BLaER1 (cell line): Measurements from ENCODE around the gene PCSK9.

Source experiments
- H3K27ac ChIP-seq: shearing (Covaris generic); formaldehyde crosslinking; 2 replicates; pipeline ENCODE4 v1.8.1; 2022
- H3K27me3 ChIP-seq: shearing (Covaris generic); formaldehyde crosslinking; 2 replicates; pipeline ENCODE4 v1.8.1; 2022
- H3K36me3 ChIP-seq: shearing (Covaris generic); formaldehyde crosslinking; 2 replicates; pipeline ENCODE4 v1.8.1; 2022
- H3K4me1 ChIP-seq: shearing (Covaris generic); formaldehyde crosslinking; 2 replicates; pipeline ENCODE4 v1.8.1; 2022
- H3K4me2 ChIP-seq: shearing (Covaris generic); formaldehyde crosslinking; 2 replicates; pipeline ENCODE4 v1.8.1; 2022
- H3K4me3 ChIP-seq: shearing (Covaris generic); formaldehyde crosslinking; 2 replicates; pipeline ENCODE4 v1.8.1; 2022
- H3K9ac ChIP-seq: shearing (Covaris generic); formaldehyde crosslinking; 2 replicates; pipeline ENCODE4 v1.8.1; 2022
- H3K9me3 ChIP-seq: shearing (Covaris generic); formaldehyde crosslinking; 2 replicates; pipeline ENCODE4 v1.8.1; 2022
- H4K20me1 ChIP-seq: shearing (Covaris generic); formaldehyde crosslinking; 2 replicates; pipeline ENCODE4 v1.8.1; 2022
- Cebpa-rat ChIP-seq: shearing (Covaris generic); IDR thresholded peaks from 2 replicates; pipeline ENCODE4 v1.8.1; 2022

Gene PCSK9

DNA sequence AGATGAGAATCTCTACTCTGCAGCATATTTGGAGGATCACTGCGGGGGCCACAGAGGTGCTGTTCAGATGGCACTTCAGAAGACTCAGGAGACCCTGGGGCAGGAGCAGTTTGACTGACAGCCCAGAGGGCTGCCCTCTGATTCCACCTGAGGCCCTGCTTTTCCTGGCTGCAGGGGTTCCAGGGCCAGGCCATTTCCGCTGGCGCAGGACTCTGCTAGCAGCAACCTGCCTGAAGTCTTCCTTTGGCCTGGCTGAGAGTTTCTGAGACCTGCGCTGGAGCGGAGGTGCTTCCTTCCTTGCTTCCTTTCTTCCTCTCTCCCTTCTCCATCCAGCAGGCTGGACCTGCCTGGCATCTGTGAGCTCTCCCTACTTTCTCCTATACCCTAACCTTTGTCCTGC, 11.8 kb downstream of the PCSK9 start:
- Histone ChIP-seq H3K4me3 (no peak overlapping the region), H3K9me3 (no peaks in the 10 kb centered on the region), H3K27ac (no peak overlapping the region), H3K27me3 (no peaks in the 10 kb centered on the region), H4K20me1 (no peaks in the 10 kb centered on the region), H3K9ac (no peak overlapping the region), H3K4me1 (0 out of 2 replicates have a peak, but pooled peaks cover 6% of the 10 kb centered on the region), H3K36me3 (no peaks in the 10 kb centered on the region), H3K4me2 (no peak overlapping the region)
- no peak for TF ChIP-seq Cebpa-rat

DNA sequence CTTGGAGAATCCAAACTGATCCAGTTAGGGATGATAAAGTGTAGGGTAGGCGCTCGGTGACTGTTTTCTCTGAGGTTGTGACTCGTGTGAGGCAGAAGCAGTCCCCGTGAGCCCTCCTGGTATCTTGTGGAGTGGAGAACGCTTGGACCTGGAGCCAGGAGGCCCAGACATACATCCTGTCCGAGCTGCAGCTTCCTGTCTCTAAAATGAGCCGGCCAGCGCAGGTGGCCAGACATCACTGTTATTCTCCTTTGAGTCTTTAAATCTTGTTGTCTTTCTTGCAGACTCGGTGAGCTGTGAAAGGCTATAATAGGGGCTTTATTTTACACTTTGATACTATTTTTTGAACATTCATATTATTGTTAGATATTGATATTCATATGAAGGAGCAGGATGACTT, 12.3 kb downstream of the PCSK9 start:
- H4K20me1 ChIP-seq: no peaks in the 10 kb centered on the region
- H3K27ac ChIP-seq: no peak overlapping the region
- H3K9me3 ChIP-seq: no peaks in the 10 kb centered on the region
- H3K27me3 ChIP-seq: no peaks in the 10 kb centered on the region
- TF ChIP-seq Cebpa-rat: no peak
- H3K36me3 ChIP-seq: no peaks in the 10 kb centered on the region
- no peak overlapping the region for H3K9ac ChIP-seq
- H3K4me3 ChIP-seq: no peak overlapping the region
- H3K4me2 ChIP-seq: no peak overlapping the region
- H3K4me1 ChIP-seq: 0 out of 2 replicates have a peak, but pooled peaks cover 6% of the 10 kb centered on the region

DNA sequence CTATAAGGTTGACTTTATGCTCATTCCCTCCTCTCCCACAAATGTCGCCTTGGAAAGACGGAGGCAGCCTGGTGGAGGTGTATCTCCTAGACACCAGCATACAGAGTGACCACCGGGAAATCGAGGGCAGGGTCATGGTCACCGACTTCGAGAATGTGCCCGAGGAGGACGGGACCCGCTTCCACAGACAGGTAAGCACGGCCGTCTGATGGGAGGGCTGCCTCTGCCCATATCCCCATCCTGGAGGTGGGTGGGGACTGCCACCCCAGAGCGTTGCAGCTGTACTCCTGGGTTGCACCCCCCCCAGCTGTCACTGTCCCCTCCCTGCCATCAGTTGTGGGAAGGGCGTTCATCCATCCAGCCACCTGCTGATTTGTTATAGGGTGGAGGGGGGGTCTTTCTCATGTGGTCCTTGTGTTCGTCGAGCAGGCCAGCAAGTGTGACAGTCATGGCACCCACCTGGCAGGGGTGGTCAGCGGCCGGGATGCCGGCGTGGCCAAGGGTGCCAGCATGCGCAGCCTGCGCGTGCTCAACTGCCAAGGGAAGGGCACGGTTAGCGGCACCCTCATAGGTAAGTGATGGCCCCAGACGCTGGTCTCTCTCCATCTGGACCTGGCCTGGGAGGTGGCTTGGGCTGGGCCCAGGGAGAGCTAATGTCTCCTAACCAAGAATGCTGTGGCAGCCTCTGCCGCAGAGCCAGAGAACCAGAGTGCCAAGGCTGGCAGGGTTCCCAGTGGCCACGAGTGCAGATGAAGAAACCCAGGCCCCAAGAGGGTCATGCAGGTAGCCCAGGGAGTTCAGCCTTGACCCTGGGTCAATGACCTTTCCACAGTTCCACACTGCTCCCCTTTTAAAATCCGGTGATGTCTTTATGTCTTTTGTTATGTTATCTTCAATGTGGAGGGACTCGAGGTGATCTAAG, 13.1 kb downstream of the PCSK9 start:
- H3K4me2 ChIP-seq: no peak overlapping the region
- 0 out of 2 replicates have a peak, but pooled peaks cover 6% of the 10 kb centered on the region for H3K4me1 ChIP-seq
- H3K9me3 ChIP-seq: no peaks in the 10 kb centered on the region
- H3K4me3 ChIP-seq: no peak overlapping the region
- no peaks in the 10 kb centered on the region for H4K20me1 ChIP-seq
- H3K9ac ChIP-seq: no peak overlapping the region
- no peaks in the 10 kb centered on the region for H3K27me3 ChIP-seq
- H3K36me3 ChIP-seq: no peaks in the 10 kb centered on the region
- no peak overlapping the region for H3K27ac ChIP-seq
- TF ChIP-seq Cebpa-rat: no peak

DNA sequence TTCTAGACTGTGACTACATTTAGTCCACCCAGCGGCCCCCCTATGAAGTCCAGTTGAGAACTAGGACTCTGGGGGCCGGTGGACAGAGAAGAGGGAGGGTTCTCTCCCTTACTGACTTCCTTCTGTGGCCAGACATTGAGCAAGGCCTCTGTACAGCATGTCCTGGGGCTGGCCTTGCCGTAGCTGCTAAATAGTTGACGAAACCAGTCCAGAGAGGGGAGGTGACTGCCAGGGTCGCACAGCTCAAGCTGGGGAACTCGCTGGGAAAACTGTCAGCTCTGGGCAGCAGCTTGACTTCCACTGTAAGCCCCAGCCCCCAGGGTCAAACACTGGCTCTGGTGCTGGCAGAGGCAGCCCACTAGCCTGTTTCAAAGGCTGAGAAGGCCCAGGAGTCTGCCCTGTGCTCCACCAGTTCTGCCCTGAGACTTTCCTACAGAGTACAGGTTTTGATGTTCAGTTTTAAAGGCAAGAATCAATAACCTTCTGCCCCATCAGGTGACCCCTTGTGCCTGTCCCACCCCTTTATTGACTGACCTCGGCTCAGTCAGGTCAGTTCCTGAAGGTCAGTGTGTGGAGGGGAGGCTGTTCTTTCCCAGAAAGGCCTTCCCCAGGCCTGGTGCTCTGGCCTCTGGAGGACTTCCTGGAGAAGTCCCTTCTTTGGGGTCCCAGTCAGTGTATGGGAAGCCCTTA, 14.1 kb downstream of the PCSK9 start:
- Histone ChIP-seq H3K4me1 (0 out of 2 replicates have a peak, but pooled peaks cover 6% of the 10 kb centered on the region), H3K36me3 (no peaks in the 10 kb centered on the region), H3K27me3 (no peaks in the 10 kb centered on the region), H3K4me2 (no peak overlapping the region), H3K9ac (no peak overlapping the region), H4K20me1 (no peaks in the 10 kb centered on the region), H3K27ac (no peak overlapping the region), H3K9me3 (no peaks in the 10 kb centered on the region), H3K4me3 (no peak overlapping the region)
- no peak for TF ChIP-seq Cebpa-rat

DNA sequence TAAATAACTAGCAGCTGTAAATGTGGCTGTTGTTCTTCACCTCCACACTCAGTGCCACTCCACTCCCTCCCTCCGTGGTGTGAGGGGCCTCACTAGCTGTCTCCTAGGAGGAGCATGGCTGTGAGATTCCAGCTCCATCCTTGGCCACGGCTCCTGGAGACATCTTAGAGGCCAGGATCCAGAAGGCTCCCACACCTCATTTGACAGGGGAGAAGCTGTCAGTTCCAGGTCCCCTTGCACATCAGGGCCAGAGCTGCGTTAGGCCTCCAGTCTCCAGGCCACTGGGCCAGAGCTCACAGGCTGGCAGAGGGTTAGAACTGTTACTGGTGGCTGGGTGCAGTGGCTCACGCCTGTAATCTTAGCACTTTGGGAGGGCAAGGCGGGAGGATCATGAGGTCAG, 15.0 kb downstream of the PCSK9 start:
- no peak overlapping the region for H3K4me3 ChIP-seq
- H3K4me2 ChIP-seq: no peak overlapping the region
- H3K27ac ChIP-seq: no peak overlapping the region
- no peak for TF ChIP-seq Cebpa-rat
- H3K36me3 ChIP-seq: no peaks in the 10 kb centered on the region
- H3K9ac ChIP-seq: no peak overlapping the region
- no peaks in the 10 kb centered on the region for H3K9me3 ChIP-seq
- H4K20me1 ChIP-seq: no peaks in the 10 kb centered on the region
- H3K27me3 ChIP-seq: no peaks in the 10 kb centered on the region
- H3K4me1 ChIP-seq: 0 out of 2 replicates have a peak, but pooled peaks cover 6% of the 10 kb centered on the region

DNA sequence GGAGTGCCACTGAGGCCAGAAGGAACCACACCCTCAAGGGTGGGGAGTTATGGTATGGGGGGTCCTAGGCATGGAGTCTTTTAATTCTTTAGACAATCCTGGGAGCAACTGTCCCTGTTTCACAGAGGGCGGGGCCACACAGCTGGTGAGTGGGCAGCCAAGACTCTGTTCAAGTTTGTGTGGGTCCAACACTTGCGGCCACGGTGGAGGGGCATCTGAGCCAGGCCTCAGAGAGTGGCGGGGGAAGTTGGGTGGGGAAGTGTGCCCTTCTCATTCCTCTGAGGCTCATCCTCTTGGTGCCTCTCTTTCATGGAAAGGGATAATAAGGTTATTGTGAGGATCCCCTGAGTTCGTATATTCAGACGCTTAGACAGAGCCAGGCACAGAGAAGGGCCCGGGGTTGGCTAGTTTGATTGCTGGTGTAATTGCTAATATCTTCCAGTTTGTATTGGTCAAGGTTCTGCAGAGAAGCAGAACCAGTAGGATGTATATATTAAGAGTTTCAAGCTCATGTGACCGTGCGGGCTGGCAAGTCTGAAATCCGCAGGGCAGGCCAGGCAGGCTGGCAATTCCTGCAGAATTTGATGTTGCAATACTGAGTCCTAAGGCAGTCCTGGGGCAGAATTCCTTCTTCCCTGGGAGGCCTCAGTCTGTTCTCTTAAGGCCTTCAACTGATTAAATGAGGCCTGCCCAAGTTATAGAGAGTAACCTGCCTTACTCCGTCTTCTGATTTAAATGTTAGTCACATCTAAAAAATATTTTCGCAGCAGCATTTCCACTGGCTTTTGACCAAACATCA, 15.9 kb downstream of the PCSK9 start:
- Histone ChIP-seq H3K36me3 (no peaks in the 10 kb centered on the region), H3K9me3 (no peaks in the 10 kb centered on the region), H3K4me1 (0 out of 2 replicates have a peak, but pooled peaks cover 6% of the 10 kb centered on the region), H3K9ac (no peak overlapping the region), H4K20me1 (no peaks in the 10 kb centered on the region), H3K27ac (no peak overlapping the region), H3K4me2 (no peak overlapping the region), H3K4me3 (no peak overlapping the region), H3K27me3 (no peaks in the 10 kb centered on the region)
- no peak for TF ChIP-seq Cebpa-rat

DNA sequence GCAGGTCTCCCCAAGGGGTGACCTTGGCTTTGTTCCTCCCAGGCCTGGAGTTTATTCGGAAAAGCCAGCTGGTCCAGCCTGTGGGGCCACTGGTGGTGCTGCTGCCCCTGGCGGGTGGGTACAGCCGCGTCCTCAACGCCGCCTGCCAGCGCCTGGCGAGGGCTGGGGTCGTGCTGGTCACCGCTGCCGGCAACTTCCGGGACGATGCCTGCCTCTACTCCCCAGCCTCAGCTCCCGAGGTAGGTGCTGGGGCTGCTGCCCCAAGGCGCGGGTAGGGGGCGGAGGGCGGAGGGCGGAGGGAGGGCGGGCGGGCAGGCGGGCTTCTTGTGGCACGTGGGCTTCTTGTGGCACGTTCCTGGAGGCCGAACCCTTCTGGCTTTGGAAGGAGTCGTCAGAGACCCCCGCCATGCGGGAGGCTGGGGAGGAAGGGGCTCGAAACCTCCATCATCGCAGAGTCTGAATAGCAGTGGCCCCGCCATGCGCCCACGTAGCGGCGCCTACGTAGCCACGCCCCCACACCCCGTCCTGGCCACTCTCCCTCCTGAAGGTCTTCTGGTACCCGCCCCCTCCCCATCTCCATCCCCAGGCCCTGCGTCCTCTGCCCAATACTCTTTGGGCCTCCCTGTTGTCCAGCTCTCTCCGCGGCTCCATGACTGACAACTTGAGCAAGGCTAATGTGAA, 16.7 kb downstream of the PCSK9 start:
- no peak overlapping the region for H3K4me2 ChIP-seq
- no peak overlapping the region for H3K9ac ChIP-seq
- TF ChIP-seq Cebpa-rat: no peak
- H3K9me3 ChIP-seq: no peaks in the 10 kb centered on the region
- H3K4me1 ChIP-seq: 0 out of 2 replicates have a peak, but pooled peaks cover 6% of the 10 kb centered on the region
- no peaks in the 10 kb centered on the region for H3K27me3 ChIP-seq
- no peak overlapping the region for H3K4me3 ChIP-seq
- H3K36me3 ChIP-seq: no peaks in the 10 kb centered on the region
- H3K27ac ChIP-seq: no peak overlapping the region
- H4K20me1 ChIP-seq: no peaks in the 10 kb centered on the region

DNA sequence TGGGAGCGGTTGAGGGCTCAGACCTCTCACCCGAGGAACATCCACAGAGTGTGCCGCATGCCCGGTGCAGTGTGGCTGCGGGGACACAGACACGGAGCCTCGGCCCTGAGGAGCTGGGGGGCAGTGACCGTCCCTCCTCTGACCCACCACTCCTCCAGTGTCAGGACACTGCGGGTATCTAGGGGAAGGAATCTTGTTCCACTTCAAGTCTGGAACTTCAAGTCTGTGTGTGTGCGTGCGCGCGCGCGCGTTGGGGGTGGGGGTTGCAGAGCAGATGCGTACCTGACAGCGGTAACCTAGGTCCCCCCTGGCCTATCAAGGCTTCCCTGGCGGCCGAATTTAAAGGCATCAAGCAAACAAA, 17.3 kb downstream of the PCSK9 start:
- Histone ChIP-seq H3K4me1 (0 out of 2 replicates have a peak, but pooled peaks cover 6% of the 10 kb centered on the region), H3K36me3 (no peaks in the 10 kb centered on the region), H3K27ac (no peak overlapping the region), H3K27me3 (no peaks in the 10 kb centered on the region), H3K4me3 (no peak overlapping the region), H3K4me2 (no peak overlapping the region), H3K9me3 (no peaks in the 10 kb centered on the region), H3K9ac (no peak overlapping the region), H4K20me1 (no peaks in the 10 kb centered on the region)
- no peak for TF ChIP-seq Cebpa-rat

DNA sequence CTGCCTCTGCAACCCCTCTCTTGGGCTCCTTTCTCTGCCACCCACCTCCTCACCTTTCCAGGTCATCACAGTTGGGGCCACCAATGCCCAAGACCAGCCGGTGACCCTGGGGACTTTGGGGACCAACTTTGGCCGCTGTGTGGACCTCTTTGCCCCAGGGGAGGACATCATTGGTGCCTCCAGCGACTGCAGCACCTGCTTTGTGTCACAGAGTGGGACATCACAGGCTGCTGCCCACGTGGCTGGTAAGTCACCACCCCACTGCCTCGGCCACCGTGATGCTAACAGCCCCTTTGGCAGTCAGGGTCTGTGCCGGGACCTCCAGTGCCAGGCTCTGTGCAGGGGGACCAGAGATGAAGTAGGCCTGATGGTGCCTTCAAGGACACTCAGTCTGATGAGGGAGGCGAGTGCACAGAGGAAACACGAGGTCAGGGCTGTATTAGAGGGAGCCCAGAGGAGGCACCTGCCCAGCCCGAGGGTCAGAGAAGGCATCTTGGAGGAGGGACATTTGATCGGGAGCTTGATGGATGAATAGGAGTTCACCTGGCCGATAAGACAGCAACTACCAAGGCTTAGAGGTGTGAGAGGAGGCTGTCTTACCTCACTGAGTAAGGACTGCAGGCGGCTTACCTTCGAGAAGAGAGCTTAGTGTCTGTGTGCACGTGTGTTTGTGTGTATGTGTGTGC, 18.1 kb downstream of the PCSK9 start:
- H3K4me3 ChIP-seq: no peak overlapping the region
- no peaks in the 10 kb centered on the region for H3K9me3 ChIP-seq
- no peaks in the 10 kb centered on the region for H3K36me3 ChIP-seq
- H3K9ac ChIP-seq: no peak overlapping the region
- no peak overlapping the region for H3K27ac ChIP-seq
- H3K4me2 ChIP-seq: no peak overlapping the region
- H3K4me1 ChIP-seq: 0 out of 2 replicates have a peak, but pooled peaks cover 4% of the 10 kb centered on the region
- H3K27me3 ChIP-seq: no peaks in the 10 kb centered on the region
- H4K20me1 ChIP-seq: no peaks in the 10 kb centered on the region
- TF ChIP-seq Cebpa-rat: no peak
